Activated gamma-delta T cell (primary cell): Measurements from ENCODE around the gene PCGF6.
"Not testable (repeated sequence)": the region's sequence is repeated elsewhere in the genome, so short reads cannot be mapped to it uniquely, and the experiment has no call there.

Experiments used
- DNase-seq: peaks from one replicate; lab custom pipeline; 2025; lab: John Stamatoyannopoulos, UW

The PCGF6 gene

DNA sequence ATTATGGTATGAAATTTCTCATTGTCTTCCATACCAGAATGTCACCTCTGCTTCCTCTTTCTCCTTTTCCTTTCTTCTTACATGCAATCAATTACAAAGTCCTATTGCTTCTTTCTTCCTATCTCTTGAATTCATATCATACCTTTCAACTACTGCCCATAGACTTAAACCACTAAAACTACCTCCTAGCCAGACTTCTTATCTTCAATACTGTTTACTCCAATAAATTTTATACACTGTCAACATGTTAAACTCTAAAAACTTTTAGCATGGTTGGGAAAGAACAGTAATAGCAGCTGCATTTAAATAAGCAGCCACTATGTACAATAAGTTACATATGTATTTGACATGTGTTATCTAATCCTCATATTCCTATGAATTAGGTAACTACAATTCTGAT, 34.9 kb downstream of the PCGF6 start:
- no peak for DNase-seq

DNA sequence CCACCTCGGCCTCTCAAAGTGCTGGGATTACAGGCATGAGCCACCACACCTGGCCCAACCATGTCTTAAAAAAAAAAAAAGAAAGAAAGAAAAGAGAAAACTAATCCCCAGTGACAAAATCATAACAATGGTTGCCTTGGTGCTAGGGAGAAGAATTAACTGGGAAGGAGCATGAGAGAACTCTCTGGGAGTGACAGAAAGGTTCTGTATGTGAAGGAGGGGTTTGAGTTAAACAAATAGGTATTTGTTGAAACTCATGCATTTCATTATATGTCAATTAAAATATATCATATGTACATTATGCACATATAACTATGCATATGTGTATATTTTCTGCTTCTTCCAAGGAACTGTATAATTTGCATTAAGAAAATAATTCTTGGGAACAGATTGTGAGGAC, 40.7 kb downstream of the PCGF6 start:
- no peak for DNase-seq

DNA sequence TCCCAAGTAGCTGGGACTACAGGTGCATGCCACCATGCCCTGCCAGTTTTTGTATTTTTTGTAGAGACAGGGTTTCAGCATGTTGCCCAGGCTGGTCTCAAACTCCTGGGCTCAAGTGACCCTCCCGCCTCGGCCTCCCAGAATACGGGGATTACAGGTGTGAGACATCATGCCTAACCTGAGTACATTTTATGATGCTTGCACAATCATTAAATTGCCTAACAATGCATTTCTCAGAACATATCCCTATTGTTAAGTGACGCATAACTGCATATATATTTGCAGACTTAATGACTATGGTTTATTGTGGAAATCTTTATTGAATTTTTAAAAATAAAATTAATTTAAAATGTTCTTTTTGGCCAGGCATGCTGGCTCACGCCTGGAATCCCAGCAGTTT, 43.3 kb downstream of the PCGF6 start:
- no peak for DNase-seq

DNA sequence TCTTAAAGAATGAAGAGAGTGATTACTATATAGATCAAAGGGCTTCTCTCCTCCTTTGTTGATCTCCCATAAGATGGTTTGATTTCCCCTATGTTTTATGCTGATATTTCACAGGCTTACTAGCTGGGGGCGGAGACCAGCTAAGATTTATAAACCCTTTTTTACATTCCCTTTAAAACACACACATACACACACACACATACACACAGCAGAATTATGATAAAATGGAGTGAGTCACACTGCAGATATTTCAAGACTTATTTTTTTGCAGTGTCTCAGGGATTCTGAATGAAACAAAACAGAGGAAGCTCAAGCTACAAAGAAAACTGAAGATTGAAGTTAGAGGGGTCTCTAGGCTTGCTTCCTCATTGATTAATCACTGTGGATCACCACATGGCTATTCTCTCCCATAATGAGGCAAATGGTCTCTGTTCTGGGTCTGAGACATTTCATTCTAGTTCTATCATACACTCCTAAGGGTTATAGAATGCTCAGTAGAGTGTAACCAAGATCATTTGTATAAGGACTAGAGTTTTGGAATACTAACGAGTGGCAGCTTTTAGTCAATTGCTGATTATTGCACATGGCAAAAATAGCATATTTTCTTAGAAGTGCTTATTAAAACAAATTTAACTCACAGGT, 55.4 kb downstream of the PCGF6 start:
- DNase-seq, result no peak

DNA sequence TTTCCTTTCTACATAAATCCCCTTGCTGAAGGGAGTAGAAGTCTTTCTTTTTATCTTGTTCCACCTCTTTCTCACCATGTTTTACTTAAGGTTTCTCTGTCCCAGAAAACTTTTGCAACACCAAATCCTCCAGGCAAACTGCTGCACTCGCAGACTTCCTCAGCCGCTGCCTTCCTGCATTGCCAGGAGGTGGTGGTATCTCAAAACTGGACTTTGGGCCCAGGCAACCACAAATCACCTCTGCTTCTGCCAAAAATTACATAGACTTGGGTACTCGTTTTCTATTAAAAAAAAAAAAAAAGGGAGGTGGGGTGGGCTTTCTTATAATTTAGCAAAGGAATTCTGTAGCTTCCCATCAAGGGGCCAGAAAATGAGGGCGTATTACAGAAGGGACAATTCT, 59.4 kb downstream of the PCGF6 start:
- no peak for DNase-seq

DNA sequence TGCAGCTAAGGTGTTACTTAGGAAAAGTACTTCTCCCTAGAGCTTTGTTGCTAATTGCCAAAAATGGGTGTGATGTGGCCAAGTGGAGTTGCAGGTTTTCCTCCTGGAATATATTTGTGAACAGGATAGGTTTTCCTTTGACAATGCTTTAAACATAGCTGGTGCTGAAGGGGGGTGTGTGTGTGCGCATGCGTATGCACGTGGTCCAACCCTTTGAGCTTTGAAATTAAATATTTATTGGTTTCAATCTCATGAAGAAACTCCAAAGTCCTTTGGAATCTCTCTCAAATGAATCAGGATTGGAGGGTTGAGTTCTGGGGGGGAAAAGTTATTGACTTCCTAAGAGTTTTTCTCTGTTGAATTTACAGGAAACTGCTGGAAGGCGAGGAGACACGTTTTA, 62.9 kb downstream of the PCGF6 start:
- DNase-seq, result no peak

DNA sequence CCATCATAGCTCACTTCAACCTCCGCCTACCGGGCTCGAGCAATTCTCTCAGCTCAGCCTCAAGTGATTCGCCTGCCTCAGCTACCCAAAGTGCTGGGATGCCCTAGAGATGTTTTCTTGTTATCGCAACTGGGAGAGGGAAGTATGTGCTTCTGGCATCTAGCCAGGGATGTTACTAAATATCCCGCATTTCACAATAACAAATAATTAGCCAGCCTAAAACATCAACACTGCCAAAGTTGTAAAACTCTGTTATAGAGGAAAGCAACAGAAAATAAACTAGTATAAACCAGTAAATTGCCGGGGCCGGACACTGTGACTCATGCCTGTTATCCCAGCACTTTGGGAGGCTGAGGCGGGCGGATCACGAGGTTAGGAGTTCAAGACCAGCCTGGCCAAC, 66.8 kb downstream of the PCGF6 start:
- DNase-seq, result no peak

DNA sequence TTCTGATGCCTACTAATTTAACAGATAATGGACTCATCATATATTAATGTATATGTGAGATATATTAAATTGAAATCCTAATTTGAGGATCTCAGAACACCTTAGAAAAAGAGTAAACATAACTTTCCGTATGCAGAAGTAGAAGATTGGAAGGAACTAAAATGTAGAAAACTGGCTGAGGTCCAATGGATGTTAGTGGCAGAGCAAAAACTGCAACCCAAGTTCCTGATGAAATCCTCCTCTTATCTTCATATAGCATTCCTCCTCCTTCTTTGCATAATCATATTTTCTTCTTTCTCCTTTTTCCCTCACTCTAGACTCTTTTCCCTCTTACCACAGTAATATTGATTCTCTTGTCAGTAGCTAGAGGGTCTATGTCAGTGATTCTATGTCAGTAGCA, 68.0 kb downstream of the PCGF6 start:
- DNase-seq, result no peak

DNA sequence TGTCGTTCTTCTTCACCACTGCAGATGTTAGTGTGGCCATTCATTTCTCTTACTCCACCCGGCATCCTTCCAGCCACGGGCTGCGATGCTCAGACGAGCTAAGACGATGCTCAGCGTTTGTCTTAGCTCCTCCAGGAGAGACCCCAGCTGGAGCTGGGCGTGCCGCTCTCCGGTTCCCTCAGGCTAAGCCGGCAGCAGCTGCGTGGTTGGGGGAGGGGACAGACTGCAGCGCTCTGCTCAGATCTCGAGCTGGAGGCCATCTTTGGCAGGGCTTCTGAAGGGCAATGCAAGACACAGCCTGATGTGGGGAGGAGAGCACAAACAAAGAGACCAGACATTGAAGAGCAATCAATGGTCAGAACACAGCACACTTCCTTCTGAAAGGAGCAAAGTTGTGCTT, 69.2 kb downstream of the PCGF6 start:
- no peak for DNase-seq

DNA sequence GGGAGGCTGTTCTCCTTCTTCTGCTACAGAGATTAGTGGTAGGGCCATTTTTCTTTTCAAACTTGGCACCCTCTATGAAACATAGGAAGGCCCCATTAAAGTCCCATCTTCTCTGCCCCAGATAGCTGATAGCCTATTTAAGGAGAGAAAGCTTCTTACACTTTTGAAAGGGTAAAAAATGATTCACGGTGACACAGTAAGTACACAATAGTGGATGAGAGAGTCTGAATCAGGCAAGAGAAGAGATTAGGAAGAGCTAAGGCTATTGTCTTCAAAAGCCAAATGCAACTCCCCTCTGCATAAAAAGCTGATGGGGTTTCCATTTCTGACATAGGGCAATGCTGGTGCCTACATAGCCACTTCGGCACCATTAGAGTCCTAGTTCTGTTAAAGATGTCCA, 70.4 kb downstream of the PCGF6 start:
- DNase-seq, result no peak

DNA sequence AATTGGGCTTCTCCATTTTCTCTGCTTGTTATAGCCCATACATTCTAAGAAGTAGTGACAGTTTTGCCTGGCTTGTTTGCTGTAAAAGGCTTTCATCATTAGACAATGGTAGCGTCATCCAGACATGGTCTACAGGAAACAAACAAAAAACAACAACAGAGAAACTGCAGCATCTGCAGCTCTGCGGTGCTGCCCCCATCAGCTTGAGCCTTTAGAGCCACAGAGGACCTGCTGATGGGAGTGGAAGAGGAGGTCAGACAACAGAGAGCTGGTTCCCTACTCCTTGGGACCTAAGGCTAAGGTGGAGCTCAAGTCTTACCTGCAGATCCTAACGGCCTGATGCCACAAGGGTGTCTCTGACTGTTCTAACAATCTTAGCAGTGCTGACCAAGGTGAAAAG, 70.9 kb downstream of the PCGF6 start:
- no peak for DNase-seq

DNA sequence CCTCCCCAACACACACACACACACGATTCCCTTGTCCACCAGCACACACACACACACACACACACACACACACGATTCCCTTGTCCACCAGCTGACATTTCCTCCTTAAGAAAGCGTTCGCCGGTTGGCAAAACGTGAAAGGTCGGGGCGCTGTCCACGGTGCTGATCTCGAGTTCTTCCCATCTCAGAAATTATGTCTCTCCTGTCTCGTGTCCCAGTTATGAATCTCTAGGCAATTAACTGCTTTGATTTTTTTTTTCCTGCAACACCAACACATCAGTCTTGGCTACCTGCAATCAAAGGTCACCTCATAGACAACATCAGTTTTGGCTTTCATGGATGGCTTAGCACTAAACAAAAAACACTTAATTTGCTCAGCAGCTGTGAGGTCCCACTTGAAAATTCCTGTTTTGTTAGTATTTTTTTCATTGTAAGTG, 72.1 kb downstream of the PCGF6 start:
- no peak for DNase-seq

DNA sequence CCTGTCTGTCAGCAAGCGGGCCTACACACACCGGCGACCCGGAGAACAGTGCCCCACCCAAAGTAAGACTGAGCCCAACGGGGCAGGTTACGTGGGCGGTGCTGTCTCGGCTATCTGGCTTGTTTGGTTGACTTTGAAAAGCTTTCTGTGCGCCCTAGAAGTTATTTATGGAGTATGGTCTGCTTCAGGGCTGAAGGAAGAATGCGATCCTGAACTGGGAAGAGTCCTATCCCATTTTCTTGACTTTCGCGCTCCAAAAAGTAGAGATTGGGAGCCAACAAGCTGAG, 72.5 kb downstream of the PCGF6 start:
- DNase-seq, result no peak

DNA sequence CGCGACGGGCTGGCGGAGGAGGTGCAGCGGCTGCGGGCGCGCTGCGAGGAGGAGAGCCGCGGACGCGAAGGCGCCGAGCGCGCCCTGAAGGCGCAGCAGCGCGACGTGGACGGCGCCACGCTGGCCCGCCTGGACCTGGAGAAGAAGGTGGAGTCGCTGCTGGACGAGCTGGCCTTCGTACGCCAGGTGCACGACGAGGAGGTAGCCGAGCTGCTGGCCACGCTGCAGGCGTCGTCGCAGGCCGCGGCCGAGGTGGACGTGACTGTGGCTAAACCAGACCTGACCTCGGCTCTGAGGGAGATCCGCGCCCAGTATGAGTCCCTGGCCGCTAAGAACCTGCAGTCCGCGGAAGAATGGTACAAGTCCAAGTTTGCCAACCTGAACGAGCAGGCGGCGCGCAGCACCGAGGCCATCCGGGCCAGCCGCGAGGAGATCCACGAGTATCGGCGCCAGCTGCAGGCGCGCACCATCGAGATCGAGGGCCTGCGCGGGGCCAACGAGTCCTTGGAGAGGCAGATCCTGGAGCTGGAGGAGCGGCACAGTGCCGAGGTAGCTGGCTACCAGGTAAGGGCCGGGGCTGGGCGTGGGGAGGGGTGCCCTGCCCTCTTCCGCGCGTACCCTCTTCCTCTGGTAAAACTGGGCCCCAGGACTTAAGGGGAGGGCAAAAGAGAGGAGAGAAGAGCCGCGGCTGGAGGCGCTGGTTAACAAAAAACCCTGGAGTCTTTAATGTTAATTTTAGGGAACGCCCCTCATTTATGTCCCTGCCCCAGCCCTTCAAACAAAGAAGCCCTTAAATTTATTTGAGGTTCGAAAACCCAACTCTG, 73.0 kb downstream of the PCGF6 start:
- DNase-seq, result no peak

DNA sequence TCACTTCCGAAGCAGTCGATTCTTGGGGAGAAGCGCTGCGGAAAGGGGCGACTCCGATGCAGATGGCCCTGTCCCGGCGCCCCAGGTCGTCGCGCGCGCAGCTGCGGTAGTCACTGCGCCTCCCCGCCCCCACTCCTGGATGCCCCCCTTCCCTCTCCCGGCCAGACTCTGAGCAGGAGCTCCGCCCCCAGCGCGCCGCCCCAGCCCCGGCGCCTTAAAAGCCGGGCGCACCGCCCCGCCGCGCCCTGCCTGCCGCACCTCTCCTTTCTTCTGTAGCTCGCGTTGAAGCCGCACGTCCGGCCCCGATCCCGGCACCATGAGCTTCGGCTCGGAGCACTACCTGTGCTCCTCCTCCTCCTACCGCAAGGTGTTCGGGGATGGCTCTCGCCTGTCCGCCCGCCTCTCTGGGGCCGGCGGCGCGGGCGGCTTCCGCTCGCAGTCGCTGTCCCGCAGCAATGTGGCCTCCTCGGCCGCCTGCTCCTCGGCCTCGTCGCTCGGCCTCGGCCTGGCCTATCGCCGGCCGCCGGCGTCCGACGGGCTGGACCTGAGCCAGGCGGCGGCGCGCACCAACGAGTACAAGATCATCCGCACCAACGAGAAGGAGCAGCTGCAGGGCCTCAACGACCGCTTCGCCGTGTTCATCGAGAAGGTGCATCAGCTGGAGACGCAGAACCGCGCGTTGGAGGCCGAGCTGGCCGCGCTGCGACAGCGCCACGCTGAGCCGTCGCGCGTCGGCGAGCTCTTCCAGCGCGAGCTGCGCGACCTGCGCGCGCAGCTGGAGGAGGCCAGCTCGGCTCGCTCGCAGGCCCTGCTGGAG, 73.8 kb downstream of the PCGF6 start, which contains the start of gene INA:
TSS of gene INA (plus strand) at position 243 of the 817 bp plus-strand sequence. CDS start at position 317, 74 bp downstream.
- no peak for DNase-seq

DNA sequence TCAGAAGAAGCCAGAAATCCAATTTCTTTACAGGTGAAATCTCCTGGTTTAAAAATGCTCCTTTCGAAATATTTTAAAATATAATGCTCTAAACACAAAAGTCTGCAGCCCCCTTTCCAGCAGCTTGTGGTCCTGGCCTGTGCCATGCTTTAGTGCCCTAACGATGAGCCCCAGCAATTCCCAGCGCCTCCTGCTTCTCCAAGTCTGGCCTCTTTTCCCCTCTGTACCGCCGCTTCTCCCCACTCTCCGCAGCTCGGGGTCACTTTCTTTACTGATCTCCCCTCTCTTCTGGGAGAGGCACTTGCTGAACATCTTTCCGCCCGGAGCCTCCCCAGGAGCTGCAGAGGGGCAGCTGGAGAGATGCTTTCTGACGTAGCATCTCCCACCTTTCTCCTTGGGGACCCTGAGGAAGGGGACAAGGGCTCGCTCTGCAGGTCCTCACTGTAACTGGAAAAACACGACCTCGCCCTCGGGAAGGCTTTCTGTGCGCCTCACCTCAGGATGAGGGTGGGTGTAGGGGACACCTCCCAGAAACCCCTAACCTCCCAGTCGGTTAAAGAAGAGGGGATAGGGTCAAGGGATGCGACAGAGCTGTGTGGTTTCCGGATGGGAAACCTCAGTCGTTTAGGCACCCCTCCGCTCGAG, 74.6 kb downstream of the PCGF6 start:
- DNase-seq, result no peak

DNA sequence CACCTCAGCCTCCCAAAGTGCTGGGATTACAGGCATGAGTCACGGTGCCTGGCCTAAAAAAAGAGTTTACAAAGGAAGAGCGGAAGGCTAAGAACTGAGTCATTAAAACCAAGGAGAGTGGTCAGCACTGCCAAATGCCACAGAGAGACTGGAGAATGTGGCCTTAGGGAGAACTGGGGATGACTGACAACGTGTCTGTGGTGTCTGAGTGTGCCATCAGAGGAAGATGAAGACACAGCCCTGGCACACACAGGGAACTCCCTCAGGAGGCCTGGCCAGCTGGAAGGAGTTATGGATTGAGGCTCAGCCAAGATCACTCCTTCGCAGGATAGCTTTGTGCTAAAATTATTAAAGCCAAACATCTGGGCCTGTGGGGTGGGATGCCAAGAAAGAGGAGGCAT, 77.9 kb downstream of the PCGF6 start:
- no peak for DNase-seq

DNA sequence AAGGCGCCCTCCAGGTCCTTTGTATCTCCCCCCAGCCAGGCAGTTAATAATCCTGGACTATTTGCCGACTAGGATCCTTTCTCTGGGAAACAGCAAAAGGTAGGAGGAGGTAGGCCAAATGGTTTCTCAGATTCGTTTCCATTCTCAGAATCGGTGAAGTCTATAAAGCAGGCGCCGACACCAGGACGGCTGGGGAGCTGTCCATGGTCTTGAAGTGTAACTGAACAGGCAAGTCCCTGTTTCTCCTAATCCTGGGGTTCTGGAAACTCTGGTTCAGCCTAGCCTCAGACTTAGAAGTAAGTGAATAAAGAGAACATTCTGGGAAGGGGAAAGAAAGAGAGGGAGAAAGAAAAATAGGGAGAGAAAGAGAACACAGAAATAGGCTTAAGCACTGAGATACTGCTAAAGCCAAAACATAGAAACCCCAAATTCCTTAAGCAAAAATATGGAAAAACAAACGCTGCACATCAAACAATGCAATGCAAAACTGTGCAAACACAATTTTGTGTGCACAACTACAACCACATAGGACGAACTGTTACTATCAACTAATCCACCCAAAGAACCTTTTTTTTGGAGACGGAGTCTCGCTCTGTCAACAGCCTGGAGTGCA, 85.1 kb downstream of the PCGF6 start:
- DNase-seq, result no peak

DNA sequence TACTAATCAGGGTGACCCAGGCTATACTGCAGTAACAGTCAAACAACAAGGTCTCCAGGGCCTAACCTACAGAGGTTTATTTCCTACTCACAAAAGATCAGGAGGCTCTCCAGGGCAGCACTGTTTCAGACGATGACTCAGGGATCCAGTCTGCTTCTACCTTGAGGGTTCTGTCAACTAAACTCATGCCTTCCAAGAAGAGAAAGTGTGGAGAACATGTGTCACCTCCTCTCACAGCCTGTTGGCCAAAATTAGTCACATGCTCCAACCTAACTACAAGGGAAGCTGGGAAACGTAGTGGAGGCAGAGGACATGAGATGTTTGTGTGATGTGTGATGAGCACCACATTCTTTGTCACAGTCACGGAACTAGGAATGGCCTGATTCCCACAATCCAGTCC, 88.7 kb downstream of the PCGF6 start:
- DNase-seq, result no peak

DNA sequence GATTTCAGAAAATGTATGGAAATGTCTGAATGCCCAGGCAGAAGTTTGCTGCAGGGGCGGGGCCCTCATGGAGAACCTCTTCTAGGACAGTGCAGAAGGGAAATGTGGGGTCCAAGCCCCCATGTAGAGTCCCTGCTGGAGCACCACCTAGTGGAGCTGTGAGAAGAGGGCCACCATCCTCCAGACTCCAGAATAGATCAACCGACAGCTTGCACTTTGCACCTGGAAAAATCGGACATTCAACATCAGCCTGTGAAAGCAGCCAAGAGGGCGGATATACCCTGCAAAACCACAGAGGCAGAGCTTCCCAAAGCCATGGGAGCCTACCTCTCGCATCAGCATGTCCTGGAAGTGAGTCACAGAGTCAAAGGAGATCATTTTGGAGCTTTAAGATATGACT, 91.0 kb downstream of the PCGF6 start:
- DNase-seq, result no peak

DNA sequence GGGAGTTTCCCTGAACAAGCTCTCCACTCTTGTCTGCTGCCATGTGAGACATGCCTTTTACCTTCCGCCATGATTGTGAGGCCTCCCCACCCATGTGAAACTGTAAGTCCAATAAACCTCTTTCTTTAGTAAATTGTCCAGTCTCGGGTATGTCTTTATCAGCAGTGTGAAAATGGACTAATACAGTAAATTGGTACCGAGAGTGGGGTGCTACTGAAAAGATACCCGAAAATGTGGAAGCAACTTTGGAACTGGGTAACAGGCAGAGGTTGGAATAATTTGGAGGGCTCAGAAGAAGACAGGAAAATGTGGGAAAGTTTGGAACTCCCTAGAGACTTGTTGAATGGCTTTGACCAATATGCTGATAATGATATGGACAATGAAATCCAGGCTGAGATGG, 92.0 kb downstream of the PCGF6 start:
- DNase-seq, result not testable (repeated sequence)

DNA sequence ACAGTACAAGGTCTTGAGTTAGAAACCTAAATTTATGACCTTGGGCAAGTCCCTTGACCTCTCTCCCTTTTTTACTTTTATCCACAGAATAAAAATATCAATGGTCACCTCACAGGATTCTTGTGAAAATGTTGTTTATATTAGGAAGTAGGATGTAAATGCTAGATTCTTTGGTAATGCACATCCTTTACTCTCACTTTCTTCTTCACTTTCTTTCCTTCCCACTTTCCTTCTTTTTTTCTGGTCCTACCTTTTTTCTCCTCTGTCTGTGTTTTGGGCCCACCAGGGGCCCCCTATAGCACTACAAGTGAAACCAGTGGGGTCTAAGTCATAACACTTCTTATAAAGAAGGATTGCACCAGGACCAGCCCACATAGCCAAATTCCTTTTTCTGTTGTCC, 93.1 kb downstream of the PCGF6 start:
- no peak for DNase-seq
